Activated CD8-positive, alpha-beta memory T cell treated with anti-CD3 and anti-CD28 coated beads for 36 hours (primary cell): Measurements from ENCODE around the gene CYTH1. TPM values are rescaled to one million over a fixed set of nuclear protein-coding genes. Genes with fewer than 3 reads are reported as not detected.

Experiments used
- CTCF ChIA-PET: fragments of 350-600 bp; sonication (Branson Sonifier 250); formaldehyde crosslinking; loops from one replicate; lab custom pipeline; 2021; ENCODE audit warnings: antibody characterized with exemption; lab: Charles Lee
- POLR2A ChIA-PET: fragments of 350-600 bp; sonication (Branson Sonifier 250); formaldehyde crosslinking; loops from one replicate; lab custom pipeline; 2021; ENCODE audit warnings: antibody characterized with exemption; lab: Charles Lee
- total RNA-seq, 2 experiments: library from RNA; stranded (reverse); gene quantifications; one replicate each; pipeline ENCODE4 v1.2.3, GENCODE V29; 2021

Gene CYTH1
- total RNA-seq, 2 experiments from 2014 or later: 92.1 to 96.7 TPM

DNA sequence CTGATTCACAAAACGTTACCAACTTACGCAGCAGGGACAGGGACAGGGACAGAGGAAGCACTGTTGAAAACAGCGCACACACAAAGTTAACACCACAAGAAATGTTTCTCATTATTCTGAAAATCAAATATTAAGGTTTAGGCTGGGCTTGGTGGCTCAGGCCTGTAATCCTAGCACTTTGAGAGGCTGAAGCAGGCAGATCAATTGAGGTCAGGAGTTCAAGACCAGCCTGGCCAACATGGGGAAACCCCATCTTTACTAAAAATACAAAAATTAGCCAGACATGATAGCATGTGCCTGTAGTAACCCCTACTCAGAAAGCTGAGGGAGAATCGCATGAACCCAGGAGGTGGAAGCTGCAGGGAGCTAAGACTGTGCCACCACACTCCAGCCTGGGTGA, 4.2 kb downstream of the CYTH1 start:
- ChIA-PET POLR2A (interaction anchor here (0.6 to 0.9 kb wide), 5 partner anchors 9 to 105 kb away, joined by 6 to 11 read pairs (median 7); no protein-coding TSS in a partner anchor), CTCF (interaction anchor here (0.7 kb wide), 3 partner anchors 26 to 96 kb away, joined by 3 to 4 read pairs (median 3); no protein-coding TSS in a partner anchor)

- POLR2A ChIA-PET: interaction anchor here (1.3 kb wide), 1 partner anchor 27 kb away, joined by 7 read pairs; no protein-coding TSS in a partner anchor
- CTCF ChIA-PET: interaction anchor here (0.8 to 2.3 kb wide), 7 partner anchors 10 to 417 kb away, joined by 3 to 7 read pairs (median 3); no protein-coding TSS in a partner anchor
These were observed 7.0 kb downstream of the CYTH1 start for GRCh38 chr17:78774956-78775571.

DNA sequence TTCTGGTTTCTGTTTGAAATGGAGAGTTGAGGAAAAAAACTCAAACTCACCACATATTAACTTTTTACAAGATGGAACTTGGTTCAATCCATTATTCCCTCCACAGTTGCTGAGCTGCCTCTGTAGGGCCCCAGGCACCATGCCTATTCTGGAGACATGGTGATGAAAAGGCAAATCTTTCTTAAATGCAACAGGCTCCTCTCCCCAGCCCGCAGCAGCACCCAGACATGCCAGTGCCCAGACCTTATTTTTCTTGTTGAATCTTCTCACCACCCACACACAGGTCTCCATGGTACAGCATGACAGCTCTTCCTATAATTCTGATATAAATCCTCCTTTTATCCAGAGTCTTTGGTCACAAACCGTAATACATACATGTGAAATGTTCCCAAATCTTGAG, 7.6 kb downstream of the CYTH1 start:
- POLR2A ChIA-PET: interaction anchor here (0.6 to 1.3 kb wide), 2 partner anchors 18 to 27 kb away, joined by 4 to 7 read pairs; no protein-coding TSS in a partner anchor

DNA sequence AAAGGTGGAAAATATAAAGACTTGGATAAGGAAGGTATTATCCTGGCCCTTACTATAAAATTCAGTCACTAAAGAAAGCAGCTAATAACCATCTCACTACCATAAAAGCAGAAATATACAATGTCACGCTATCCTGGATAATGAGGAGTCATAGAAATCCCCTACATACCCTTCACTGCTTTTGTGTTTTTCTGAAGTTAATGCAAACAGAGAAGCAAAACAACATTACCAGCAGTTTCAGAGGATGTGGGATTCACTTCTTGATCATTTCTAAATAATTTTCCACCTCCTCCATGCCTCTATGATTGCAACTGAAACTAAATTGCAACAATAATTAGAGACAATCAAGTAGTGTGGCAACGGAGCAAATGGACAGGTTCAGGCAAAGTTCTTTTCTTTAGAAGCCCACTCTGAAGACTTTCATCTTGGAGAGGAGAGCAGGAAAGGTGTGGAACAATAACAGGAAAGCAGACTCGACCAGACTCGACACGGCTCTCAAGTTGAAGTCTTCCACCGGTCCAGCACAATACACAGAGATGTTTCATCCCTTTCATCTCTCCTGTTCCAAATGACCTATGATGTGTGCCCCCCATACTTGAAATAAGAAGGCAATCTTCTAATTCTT, 10.2 kb downstream of the CYTH1 start:
- POLR2A ChIA-PET: interaction anchor here (0.7 to 1.3 kb wide), 2 partner anchors 10 to 35 kb away, joined by 3 read pairs; no protein-coding TSS in a partner anchor
- CTCF ChIA-PET: interaction anchor here (0.8 to 1.1 kb wide), 4 partner anchors 9 to 36 kb away, joined by 3 to 5 read pairs (median 3); no protein-coding TSS in a partner anchor

More for the DNA sequence above, 7.6 kb downstream of the CYTH1 start:
- CTCF ChIA-PET: interaction anchor here (0.8 to 2.3 kb wide), 6 partner anchors 10 to 416 kb away, joined by 3 to 7 read pairs (median 3); no protein-coding TSS in a partner anchor

GRCh38 chr17:78769196-78769773, 12.8 kb downstream of the CYTH1 start:
- CTCF ChIA-PET: interaction anchor here (1.0 to 1.9 kb wide), 4 partner anchors 12 to 29 kb away, joined by 3 to 7 read pairs (median 4); no protein-coding TSS in a partner anchor
- POLR2A ChIA-PET: interaction anchor here (0.6 to 1.3 kb wide), 4 partner anchors 9 to 30 kb away, joined by 4 to 7 read pairs (median 6); no protein-coding TSS in a partner anchor

DNA sequence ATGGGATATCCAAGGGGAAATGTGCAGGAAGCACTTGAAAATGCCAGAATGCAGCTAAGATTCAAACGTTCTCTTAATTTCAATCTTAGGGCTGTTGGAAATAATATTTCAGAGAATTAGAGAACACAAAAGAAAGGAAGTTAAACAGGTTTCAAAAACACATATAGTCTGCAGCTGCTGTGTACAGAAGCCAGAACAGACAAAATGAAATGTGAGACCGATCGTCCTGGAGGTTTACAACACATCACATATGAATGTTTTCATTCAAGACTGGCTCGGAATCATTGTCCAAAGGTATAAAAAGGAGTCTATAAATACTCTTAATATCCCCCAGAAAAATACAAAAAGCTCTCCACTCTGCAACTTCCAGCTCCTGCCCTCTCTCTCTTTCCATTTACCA, 14.3 kb downstream of the CYTH1 start:
- ChIA-PET POLR2A (no interaction called here), CTCF (interaction anchor here (1.0 to 1.9 kb wide), 4 partner anchors 11 to 47 kb away, joined by 3 to 7 read pairs (median 3); no protein-coding TSS in a partner anchor)

- POLR2A ChIA-PET: no interaction called here
- CTCF ChIA-PET: interaction anchor here (1.2 kb wide), 1 partner anchor 30 kb away, joined by 4 read pairs; no protein-coding TSS in a partner anchor
These were observed 15.3 kb downstream of the CYTH1 start for GRCh38 chr17:78766743-78767294.

DNA sequence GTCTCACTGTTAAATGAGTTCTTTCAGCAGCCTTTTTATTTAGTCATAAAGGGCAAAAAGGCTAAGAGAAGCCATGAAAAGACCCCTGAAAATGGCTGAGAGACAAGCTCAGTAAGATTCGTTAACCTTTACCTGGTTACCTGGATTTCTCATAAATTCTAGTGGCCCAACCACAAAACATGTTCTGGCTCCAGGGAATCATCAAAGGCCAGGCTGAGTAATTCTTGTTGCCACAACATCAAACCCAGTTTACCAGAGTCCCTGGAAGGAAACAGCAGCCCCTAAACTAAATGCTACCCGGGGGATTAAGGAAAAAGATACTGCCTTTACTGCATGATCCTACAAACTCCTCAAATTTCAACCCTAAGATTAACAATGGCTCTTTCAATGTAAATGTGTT, 15.8 kb downstream of the CYTH1 start:
- ChIA-PET CTCF (interaction anchor here (1.2 kb wide), 1 partner anchor 30 kb away, joined by 4 read pairs; no protein-coding TSS in a partner anchor), POLR2A (interaction anchor here (0.6 kb wide), 2 partner anchors 269 to 424 kb away, joined by 3 to 19 read pairs; no protein-coding TSS in a partner anchor)

DNA sequence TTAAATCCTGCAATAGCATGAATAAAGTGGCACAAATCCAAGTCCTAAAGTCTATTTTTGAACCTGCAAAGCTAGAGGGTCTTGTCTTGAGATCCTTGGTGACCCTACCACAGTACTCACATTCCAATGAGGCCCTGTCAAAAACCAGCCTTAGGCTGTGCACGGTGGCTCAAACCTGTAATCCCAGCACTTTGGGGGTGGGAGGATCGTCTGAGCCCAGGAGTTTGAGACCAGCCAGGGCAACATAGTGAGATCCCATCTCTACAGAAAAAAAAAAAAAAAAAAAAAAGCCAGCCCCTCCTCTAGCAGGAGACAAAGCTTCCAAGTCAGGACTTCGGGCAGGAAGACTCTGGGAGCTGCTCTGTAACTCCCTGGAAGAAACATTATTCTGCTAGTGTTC, 16.3 kb downstream of the CYTH1 start:
- ChIA-PET POLR2A (interaction anchor here (0.6 kb wide), 2 partner anchors 269 to 424 kb away, joined by 3 to 19 read pairs; no protein-coding TSS in a partner anchor), CTCF (interaction anchor here (1.2 kb wide), 1 partner anchor 29 kb away, joined by 4 read pairs; no protein-coding TSS in a partner anchor)

- POLR2A ChIA-PET: no interaction called here
- CTCF ChIA-PET: interaction anchor here (1.2 kb wide), 1 partner anchor 10 kb away, joined by 3 read pairs; no protein-coding TSS in a partner anchor
These were observed 17.2 kb downstream of the CYTH1 start for GRCh38 chr17:78764871-78765270.

- POLR2A ChIA-PET: no interaction called here
- CTCF ChIA-PET: no interaction called here
These were observed 18.5 kb downstream of the CYTH1 start for GRCh38 chr17:78763561-78763960.

DNA sequence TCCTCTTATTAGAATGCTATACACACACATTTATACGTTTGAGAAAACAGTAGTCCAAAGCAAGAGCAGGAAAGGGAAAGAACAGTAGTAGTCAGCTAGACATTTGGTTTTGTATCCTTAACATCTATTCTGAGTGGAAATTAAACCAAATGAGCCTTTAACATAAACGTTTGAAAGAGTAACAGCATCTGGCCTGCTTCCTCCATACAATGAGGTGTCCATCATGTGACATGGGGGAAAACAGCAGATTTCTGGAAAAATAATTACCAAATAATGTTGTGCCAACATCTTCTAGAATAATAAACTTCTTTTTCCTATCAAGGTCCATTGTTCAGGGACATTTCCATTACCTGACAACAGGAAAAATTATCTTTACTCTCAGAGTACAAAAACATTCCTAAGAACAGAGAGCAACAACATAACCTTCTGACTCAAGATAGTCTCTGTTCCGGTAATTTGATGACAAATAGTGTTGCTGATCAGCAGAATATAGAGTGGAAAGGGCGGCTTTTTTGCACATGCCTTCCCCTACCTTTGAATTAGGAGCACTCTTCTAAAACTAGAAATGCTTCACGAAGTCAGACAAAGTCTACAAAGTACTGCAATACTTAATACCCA, 20.2 kb downstream of the CYTH1 start:
- ChIA-PET CTCF (interaction anchor here (1.0 kb wide), 1 partner anchor 13 kb away, joined by 3 read pairs; no protein-coding TSS in a partner anchor), POLR2A (interaction anchor here (0.6 kb wide), 2 partner anchors 10 to 21 kb away, joined by 3 to 10 read pairs; no protein-coding TSS in a partner anchor)

- ChIA-PET CTCF (interaction anchor here (1.0 to 1.8 kb wide), 3 partner anchors 12 to 16 kb away, joined by 3 to 6 read pairs (median 3); no protein-coding TSS in a partner anchor), POLR2A (interaction anchor here (1.1 to 1.5 kb wide), 2 partner anchors 9 to 21 kb away, joined by 5 to 6 read pairs; no protein-coding TSS in a partner anchor)
These were observed 22.1 kb downstream of the CYTH1 start for GRCh38 chr17:78759969-78760352.

DNA sequence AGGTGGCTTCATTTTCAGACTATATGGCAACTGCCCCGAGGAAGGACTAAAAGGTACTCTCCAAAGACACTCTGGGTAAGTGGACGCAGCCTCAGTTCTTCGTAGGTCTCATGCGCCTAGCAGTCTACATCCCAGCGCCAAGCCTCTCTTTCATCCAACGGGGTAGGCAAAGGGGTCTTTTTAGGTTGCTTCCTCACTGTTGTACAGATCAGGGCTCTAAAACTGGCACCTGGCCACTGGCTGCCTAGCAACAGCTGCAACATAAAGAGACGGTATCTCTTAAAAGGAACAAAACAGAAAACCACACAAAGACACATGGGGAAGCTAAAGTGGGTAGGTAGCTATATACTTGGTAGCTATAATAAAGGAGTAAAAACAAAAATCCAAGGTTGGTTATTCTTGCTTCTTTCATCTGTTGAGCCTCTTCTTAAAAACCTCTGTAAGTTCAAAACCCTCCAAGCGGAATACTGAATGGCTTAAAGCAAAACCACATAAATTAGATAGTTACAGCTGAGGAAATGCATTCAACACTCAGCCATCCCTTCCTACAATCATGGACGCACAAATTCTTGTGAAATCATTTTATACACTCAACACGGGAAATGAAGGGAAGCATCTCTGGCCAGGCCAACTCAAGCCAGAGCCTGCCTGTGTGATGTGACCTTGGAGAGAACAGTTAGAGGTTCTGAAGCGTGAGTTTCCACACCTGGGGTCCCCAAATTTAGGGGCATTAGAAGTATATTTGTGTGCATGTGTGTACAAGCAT, 22.7 kb downstream of the CYTH1 start:
- ChIA-PET POLR2A (interaction anchor here (1.1 to 1.5 kb wide), 2 partner anchors 10 to 21 kb away, joined by 5 to 6 read pairs; no protein-coding TSS in a partner anchor), CTCF (interaction anchor here (1.0 to 1.8 kb wide), 3 partner anchors 11 to 16 kb away, joined by 3 to 6 read pairs (median 3); no protein-coding TSS in a partner anchor)

DNA sequence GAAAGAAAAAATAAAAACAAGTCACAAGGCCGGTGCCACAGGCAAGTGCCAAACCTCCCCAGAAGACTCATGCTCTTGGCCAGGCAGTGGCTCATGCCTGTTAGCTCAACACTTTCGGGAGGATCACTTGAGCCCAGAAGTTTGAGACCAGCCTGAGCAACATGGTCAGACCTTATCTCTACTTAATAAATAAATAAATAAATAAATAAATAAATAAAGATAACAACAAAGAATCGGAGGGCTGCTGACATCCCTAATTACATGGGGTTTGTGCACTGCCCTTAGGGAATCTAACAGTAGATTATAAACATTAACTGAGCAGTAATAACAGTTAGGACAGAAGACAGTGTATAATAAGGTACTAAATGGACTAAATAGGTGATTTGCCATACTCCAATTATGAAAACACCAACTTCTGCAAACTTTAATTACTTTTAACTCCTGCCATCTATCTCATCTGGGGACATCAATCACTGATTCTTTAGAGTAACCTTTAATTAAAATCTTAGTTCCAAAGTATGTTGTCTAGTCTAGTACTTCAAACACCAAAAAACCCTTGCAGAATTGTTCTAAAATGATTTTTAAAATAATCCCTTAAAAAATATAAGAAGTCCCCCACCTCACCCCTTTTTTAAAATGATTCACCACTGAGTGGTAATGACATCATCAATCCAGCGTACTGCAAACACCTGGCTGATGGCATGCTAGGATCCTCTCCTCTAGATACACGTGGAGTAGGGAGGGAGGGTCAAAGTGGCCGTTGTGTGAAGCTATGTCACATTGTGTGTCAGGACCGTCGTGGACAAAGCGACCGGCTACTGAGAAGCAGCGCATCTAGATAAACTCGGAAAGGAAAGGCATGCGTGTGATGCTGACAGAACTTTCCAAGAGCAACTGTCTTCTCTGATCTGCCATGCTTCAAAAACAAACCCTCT, 28.5 kb downstream of the CYTH1 start:
- POLR2A ChIA-PET: no interaction called here
- CTCF ChIA-PET: no interaction called here
